AG09319 (cell line): Measurements from ENCODE around the gene GIPC2.
"Not testable (repeated sequence)": the region's sequence is repeated elsewhere in the genome, so short reads cannot be mapped to it uniquely, and the experiment has no call there.

Experiments
- DNase-seq: peaks from one replicate; pipeline ENCODE4 v3.0.0-alpha.2; 2010; ENCODE audit warnings: low read depth; ENCODE audit errors: extremely low read depth
- CTCF ChIP-seq: IDR thresholded peaks from 2 replicates; pipeline ENCODE4 v1.5.1; 2011; ENCODE audit warnings: low read depth, mild to moderate bottlenecking, inconsistent platforms, low read length, moderate library complexity

Gene GIPC2, protein sequence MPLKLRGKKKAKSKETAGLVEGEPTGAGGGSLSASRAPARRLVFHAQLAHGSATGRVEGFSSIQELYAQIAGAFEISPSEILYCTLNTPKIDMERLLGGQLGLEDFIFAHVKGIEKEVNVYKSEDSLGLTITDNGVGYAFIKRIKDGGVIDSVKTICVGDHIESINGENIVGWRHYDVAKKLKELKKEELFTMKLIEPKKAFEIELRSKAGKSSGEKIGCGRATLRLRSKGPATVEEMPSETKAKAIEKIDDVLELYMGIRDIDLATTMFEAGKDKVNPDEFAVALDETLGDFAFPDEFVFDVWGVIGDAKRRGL

DNA sequence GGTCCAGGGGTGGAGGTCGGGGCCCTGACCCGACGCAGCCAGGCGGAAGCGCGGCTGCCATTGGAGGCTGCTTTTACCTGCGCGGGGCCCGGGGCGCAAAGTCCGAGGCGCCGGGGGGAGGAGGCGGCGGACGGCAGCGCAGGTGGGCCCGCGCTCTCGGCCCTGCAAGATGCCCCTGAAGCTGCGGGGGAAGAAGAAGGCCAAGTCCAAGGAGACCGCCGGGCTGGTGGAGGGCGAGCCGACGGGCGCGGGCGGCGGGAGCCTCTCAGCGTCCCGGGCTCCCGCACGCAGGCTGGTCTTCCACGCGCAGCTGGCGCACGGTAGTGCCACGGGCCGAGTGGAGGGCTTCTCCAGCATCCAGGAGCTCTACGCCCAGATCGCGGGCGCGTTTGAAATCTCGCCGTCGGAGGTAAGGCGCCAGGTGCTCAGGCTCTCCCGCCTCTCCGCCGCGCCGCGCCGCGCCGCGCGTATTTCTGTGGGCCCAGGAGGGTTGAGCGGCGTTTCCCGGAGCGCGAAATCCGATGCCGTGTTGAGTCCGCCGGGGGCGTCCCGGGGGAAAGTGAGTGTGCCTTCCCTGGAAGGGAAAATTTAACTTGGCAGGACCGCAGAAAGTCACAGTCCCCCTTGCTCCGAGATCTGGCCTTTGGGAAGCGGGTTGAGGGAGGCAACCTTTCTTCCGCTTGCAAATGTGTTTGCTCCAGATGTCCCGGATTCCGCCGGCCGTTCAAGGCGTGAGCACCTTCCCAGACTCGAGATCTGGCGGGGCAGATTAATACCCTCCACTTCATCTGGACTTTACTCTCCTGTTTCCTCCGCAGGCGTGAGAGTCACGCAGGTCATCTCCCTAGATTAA is at the start of gene GIPC2:
GIPC2 (plus strand) TSS at position 41 of the 853 bp plus-strand sequence; CDS start at position 170, 129 bp downstream.
- no peak for TF ChIP-seq CTCF
- DNase-seq: no peak

DNA sequence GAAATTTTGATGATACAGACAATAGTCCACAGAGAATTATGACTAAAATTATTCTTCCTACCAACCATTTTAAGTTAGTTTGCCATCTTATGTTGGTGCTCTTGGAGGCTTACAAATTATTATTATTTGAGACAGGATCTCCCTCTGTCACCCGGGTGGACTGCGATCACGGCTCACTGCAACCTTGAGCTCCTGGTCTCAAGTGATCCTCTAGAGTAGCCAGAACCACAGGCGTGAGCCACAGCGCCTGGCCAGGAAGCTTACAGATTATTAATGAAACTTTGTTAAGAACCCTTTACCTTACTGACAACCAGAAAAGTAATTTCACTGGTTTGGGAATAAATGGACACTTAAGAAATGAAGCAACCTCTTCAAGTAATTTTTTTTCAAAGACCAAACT is 49.0 kb upstream of the GIPC2 start:
- no peak for TF ChIP-seq CTCF
- no peak for DNase-seq

DNA sequence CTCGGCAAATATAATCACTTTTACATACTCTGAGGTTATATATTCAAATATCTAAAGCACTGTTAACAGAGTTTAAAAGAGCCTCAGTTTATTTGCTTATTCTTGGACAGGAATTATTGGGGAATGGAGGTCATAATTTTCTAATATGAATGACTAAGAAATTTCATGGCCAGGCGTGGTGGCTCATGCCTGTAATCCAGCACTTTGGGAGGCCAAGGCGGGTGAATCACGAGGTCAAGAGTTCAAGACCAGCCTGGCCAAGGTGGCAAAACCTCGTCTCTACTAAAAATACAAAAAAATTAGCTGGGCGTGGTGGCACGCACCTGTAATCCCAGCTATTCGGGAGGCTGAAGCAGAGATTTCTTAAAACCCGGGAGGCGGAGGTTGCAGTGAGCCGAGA is 45.2 kb upstream of the GIPC2 start:
- not testable (repeated sequence) for DNase-seq

DNA sequence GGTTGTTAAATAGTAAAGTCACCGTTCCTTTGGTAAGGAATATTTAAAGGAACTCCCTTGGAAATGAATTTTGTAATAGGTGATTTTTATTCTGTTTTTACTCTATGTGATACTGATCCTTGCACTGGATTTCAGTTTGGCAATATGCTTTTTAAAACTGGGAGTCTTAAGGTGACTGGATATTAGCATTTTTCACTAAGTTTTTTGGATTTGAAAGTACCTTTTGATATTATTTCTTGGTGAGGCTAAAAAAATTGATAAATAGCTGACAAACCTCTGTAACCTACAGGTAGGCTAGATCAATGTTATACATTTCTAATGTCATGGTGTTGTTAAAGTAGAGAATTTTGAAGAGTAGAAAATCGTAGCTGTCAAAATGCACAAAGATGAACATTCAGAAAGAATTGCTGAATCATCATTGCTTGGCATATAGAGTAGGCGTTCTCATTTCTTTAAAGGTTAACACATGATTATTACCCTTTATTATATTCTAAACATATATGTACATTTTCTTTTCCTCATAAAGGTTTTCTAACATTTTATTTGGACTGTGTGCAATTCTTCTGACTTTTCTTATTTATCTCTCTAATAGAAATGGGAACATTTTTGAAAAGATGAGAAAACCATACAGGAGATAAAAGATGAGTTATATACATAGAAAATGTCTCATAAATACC is 42.6 kb upstream of the GIPC2 start:
- no peak for DNase-seq
- TF ChIP-seq CTCF: no peak

- DNase-seq: peak; percentile 18
- no peak for TF ChIP-seq CTCF
Measured at GRCh38 chr1:78003882-78004718, 41.7 kb upstream of the GIPC2 start.

GRCh38 chr1:78004719-78005447 is 40.9 kb upstream of the GIPC2 start, which contains the start of gene DNAJB4:
DNAJB4 (plus strand) TSS chr1:78004939; CDS start chr1:78005111, 172 bp downstream.
- no peak for TF ChIP-seq CTCF
- DNase-seq: peak; percentile 94

GRCh38 chr1:78005448-78005722 is 40.4 kb upstream of the GIPC2 start:
- DNase-seq: no peak
- TF ChIP-seq CTCF: no peak
